HL-60 (cell line): ENCODE results near the gene TSPEAR.

Source experiments
- DNase-seq, 2 experiments: peaks; one replicate each; pipeline ENCODE4 v3.0.0-alpha.2; 2010 to 2020; ENCODE audit warnings: low read depth in 1 of 2, low spot score in 1 of 2
- H3K27ac ChIP-seq: fragments of 250-450 bp; sonication (Bioruptor Pico); replicated peaks from 2 replicates; pipeline ENCODE4 v1.5.1; 2020; ENCODE audit warnings: mild to moderate bottlenecking, moderate library complexity
- H3K27me3 ChIP-seq: fragments of 250-450 bp; sonication (Bioruptor Pico); 2 replicates; pipeline ENCODE4 v1.5.1; 2021; ENCODE audit warnings: mild to moderate bottlenecking, moderate library complexity; ENCODE audit not compliant: insufficient read depth, poor library complexity, severe bottlenecking
- H3K4me3 ChIP-seq: replicated peaks from 2 replicates; pipeline ENCODE4 v1.5.1; 2011; ENCODE audit warnings: mild to moderate bottlenecking, control low read depth, low read length; ENCODE audit not compliant: insufficient read depth
- GABPA ChIP-seq: IDR thresholded peaks from 2 replicates; pipeline ENCODE4 v1.6.1; 2012; ENCODE audit warnings: low read depth
- POLR2AphosphoS5 ChIP-seq: IDR thresholded peaks from 2 replicates; pipeline ENCODE4 v1.6.1; 2012; ENCODE audit warnings: low read depth
- REST ChIP-seq: IDR thresholded peaks from 2 replicates; pipeline ENCODE4 v1.6.1; 2012; ENCODE audit warnings: low read depth; ENCODE audit not compliant: insufficient replicate concordance
- SPI1 ChIP-seq: IDR thresholded peaks from 2 replicates; pipeline ENCODE4 v1.6.1; 2012; ENCODE audit warnings: low read depth, mild to moderate bottlenecking, borderline replicate concordance
- TF ChIP-seq, protein P1 (sequence below): IDR thresholded peaks from one replicate; pipeline ENCODE4 v1.5.1; 2011; ENCODE audit warnings: low read length, control low read depth, inconsistent platforms; ENCODE audit not compliant: insufficient read depth

The TSPEAR gene

DNA sequence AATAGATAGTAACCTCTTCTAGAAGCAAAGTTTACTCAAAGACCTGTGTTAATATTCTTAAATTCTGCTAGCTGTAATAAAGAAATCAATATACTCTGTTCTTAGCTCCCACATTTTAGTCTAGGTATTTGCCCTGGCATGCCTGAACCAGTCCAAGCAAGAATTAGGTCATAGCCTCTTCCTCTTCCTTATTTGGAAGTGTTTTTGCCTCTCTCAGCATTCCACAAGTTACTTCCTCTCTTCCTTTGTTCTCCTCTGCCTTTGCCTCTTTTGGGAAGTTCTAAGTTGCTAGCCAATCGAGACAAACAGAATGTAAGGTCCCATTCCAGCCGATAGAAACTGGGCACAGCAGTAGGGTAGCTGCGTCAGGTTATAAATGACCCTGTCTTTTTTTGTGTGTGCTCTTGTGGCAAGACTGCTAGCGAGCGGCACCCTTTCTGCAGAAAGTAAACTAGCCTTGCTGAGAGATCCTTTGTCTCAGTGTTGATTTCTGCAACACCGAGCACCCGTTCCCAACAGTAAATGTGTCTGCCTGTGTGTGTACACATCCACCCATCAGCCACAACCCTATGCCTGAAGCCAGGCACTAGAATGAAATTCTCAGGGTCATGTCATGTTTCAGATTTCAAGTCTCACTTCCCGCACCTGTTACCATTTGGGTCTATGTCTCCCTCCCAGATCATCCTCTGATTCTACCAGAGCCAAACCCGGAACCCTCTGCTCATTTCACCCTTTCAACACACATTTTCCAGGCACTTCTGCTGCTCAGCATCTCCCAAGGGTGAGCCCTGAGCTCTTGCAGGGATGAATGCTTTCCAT, 218.6 kb downstream of the TSPEAR start:
- no peak overlapping the region for H3K4me3 ChIP-seq
- peak; percentile 9; the same call in 1 of the 2 replicates for TF ChIP-seq SPI1
- TF ChIP-seq, protein P1, sequence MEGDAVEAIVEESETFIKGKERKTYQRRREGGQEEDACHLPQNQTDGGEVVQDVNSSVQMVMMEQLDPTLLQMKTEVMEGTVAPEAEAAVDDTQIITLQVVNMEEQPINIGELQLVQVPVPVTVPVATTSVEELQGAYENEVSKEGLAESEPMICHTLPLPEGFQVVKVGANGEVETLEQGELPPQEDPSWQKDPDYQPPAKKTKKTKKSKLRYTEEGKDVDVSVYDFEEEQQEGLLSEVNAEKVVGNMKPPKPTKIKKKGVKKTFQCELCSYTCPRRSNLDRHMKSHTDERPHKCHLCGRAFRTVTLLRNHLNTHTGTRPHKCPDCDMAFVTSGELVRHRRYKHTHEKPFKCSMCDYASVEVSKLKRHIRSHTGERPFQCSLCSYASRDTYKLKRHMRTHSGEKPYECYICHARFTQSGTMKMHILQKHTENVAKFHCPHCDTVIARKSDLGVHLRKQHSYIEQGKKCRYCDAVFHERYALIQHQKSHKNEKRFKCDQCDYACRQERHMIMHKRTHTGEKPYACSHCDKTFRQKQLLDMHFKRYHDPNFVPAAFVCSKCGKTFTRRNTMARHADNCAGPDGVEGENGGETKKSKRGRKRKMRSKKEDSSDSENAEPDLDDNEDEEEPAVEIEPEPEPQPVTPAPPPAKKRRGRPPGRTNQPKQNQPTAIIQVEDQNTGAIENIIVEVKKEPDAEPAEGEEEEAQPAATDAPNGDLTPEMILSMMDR = no peak
- no peak for DNase-seq
- H3K27me3 ChIP-seq = no peaks in the 10 kb centered on the region
- no peak overlapping the region for H3K27ac ChIP-seq

DNA sequence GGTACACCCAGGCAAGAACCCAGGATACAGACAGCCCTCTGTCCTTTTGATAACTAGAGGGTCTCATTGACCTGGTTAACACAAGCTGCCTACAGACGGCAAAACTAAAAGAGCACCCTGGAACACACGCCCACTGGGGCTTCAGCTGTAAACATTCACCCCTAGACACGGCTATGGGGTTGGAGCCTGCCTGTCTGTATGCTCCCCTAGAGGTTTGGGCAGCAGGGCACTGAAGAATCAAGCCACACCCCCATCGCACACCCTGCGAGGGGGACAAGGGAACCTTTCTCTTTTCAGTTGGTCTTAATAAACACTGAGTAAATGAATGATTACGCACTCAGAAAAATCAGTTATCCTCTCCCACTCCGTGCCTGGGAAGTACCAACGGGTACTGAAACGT, 220.6 kb downstream of the TSPEAR start:
- Histone ChIP-seq H3K27ac (no peak overlapping the region), H3K27me3 (no peaks in the 10 kb centered on the region), H3K4me3 (no peak overlapping the region)
- TF ChIP-seq, protein P1 = no peak
- no peak for TF ChIP-seq SPI1
- no peak for TF ChIP-seq POLR2AphosphoS5
- no peak for DNase-seq

GRCh38 chr21:44490405-44490804, 221.0 kb downstream of the TSPEAR start:
- Histone ChIP-seq H3K27me3 (no peaks in the 10 kb centered on the region), H3K27ac (no peak overlapping the region), H3K4me3 (no peak overlapping the region)
- no peak for TF ChIP-seq SPI1
- TF ChIP-seq GABPA = no peak
- TF ChIP-seq, protein P1 = no peak
- TF ChIP-seq REST = no peak
- TF ChIP-seq POLR2AphosphoS5 = no peak
- DNase-seq = no peak

GRCh38 chr21:44489962-44490361, 221.4 kb downstream of the TSPEAR start:
- Histone ChIP-seq H3K27me3 (no peaks in the 10 kb centered on the region), H3K4me3 (no peak overlapping the region), H3K27ac (no peak overlapping the region)
- TF ChIP-seq REST (no peak), GABPA (no peak), SPI1 (no peak)
- TF ChIP-seq, protein P1 = no peak
- DNase-seq = no peak
